Loucy (cell line): Measurements from ENCODE around the gene C1QTNF9.

Source experiments
- CTCF ChIP-seq: fragments of 200-600 bp; sonication (generic); conservative IDR thresholded peaks from 2 replicates; pipeline ENCODE4 v1.5.1; 2014; ENCODE audit warnings: mild to moderate bottlenecking, antibody characterized with exemption, low read length
- EZH2phosphoT487 ChIP-seq: fragments of 200-600 bp; IDR thresholded peaks from 2 replicates; pipeline ENCODE4 v1.6.1; 2018; ENCODE audit warnings: antibody characterized with exemption, mild to moderate bottlenecking, moderate library complexity, borderline replicate concordance

- TF ChIP-seq CTCF (no peak), EZH2phosphoT487 (no peak)
These were observed 826 bp upstream of the C1QTNF9 start for GRCh38 chr13:24308488-24309020.
